HFFc6 (cell line): ENCODE measurements around the gene GPAT2. TPM values are rescaled to one million over a fixed set of nuclear protein-coding genes. Genes with fewer than 3 reads are reported as not detected.
"Not testable (repeated sequence)": the region's sequence is repeated elsewhere in the genome, so short reads cannot be mapped to it uniquely, and the experiment has no call there.

Experiments
- DNase-seq: peaks from one replicate; pipeline ENCODE4 v3.0.0-alpha.2; 2018
- H3K27ac Mint-ChIP-seq: 2 replicates; pipeline ENCODE4 v1.8.0; 2020; ENCODE audit warnings: mild to moderate bottlenecking, mixed read lengths
- H3K27me3 Mint-ChIP-seq: 2 replicates; pipeline ENCODE4 v1.8.0; 2021; ENCODE audit warnings: mild to moderate bottlenecking, moderate library complexity, mixed read lengths; ENCODE audit not compliant: insufficient read depth
- H3K36me3 Mint-ChIP-seq: 2 replicates; pipeline ENCODE4 v1.8.0; 2021; ENCODE audit warnings: low read depth, mixed read lengths
- H3K4me1 Mint-ChIP-seq: 2 replicates; pipeline ENCODE4 v1.8.0; 2020; ENCODE audit warnings: low read depth, mixed read lengths
- H3K4me3 Mint-ChIP-seq: 2 replicates; pipeline ENCODE4 v1.8.0; 2020; ENCODE audit warnings: mild to moderate bottlenecking, moderate library complexity, mixed read lengths
- H3K9me3 Mint-ChIP-seq: 2 replicates; pipeline ENCODE4 v1.8.0; 2020; ENCODE audit warnings: mild to moderate bottlenecking, mixed read lengths
- total RNA-seq, 6 experiments: library from RNA; stranded (reverse); fragmentation: NEBNext Ultra II Directional; extraction: Animal tissue kit (Norgen Biotek cat#: 25700); gene quantifications; 2 replicates in 1 of 6; 3 replicates in 5 of 6; pipeline ENCODE4 v1.2.3, GENCODE V29; 2021
- TF ChIP-seq, protein P1 (sequence below): fragments of 200-600 bp; sonication (generic); IDR thresholded peaks from 2 replicates; pipeline ENCODE4 v1.5.0; 2021; ENCODE audit warnings: antibody characterized with exemption, mild to moderate bottlenecking

The GPAT2 gene
- total RNA-seq, 6 experiments from 2014 or later: 3.1 to 44.6 (median 37.8) TPM

GRCh38 chr2:96012792-96013264 is 21.9 kb downstream of the GPAT2 start:
- not testable (repeated sequence) for H3K4me1 Mint-ChIP-seq, DNase-seq, H3K27me3 Mint-ChIP-seq, H3K27ac Mint-ChIP-seq, H3K9me3 Mint-ChIP-seq, H3K36me3 Mint-ChIP-seq, H3K4me3 Mint-ChIP-seq
- TF ChIP-seq, protein P1, sequence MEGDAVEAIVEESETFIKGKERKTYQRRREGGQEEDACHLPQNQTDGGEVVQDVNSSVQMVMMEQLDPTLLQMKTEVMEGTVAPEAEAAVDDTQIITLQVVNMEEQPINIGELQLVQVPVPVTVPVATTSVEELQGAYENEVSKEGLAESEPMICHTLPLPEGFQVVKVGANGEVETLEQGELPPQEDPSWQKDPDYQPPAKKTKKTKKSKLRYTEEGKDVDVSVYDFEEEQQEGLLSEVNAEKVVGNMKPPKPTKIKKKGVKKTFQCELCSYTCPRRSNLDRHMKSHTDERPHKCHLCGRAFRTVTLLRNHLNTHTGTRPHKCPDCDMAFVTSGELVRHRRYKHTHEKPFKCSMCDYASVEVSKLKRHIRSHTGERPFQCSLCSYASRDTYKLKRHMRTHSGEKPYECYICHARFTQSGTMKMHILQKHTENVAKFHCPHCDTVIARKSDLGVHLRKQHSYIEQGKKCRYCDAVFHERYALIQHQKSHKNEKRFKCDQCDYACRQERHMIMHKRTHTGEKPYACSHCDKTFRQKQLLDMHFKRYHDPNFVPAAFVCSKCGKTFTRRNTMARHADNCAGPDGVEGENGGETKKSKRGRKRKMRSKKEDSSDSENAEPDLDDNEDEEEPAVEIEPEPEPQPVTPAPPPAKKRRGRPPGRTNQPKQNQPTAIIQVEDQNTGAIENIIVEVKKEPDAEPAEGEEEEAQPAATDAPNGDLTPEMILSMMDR: peak; percentile 34

DNA sequence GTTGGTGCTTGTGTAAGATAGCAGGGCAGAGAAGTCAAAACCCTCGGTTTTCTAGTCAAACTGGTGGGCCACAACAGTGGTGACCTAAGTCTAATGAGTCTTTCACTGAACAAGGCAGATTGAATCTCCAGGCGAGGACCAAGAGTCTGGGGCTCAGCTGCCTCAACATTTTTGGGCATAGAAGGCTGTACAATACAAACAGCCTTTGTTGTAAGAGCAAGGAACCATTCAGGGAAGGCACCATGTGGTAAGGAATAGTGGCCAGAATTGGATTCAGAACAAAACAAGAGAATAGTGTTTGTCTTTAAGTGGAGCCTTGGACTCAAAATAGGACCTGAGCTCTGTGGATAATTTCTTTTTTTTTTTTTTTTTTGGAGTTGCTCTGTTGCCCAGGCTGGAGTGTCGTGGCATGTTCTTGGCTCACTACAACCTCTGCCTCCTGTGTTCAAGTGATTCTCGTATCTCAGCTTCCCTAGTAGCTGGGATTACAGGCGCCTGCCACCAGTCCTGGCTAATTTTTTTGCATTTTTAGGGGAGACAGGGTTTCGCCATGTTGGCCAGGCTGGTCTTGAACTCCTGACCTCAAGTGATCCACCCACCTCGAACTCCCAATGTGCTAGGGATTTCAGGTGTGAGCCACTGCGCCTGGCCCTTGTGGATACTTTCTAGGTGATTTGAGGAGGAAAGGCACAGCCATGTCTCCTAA is 22.5 kb downstream of the GPAT2 start:
- H3K27ac Mint-ChIP-seq: not testable (repeated sequence)

GRCh38 chr2:96011129-96011455 is 23.6 kb downstream of the GPAT2 start:
- H3K36me3 Mint-ChIP-seq, H3K27ac Mint-ChIP-seq, H3K4me1 Mint-ChIP-seq, H3K9me3 Mint-ChIP-seq, DNase-seq: not testable (repeated sequence)
- Mint-ChIP-seq H3K4me3 (0 out of 2 replicates have a peak overlapping the region, but pooled peaks have one; percentile 28), H3K27me3 (peaks cover 16% of the 10 kb centered on the region)

More for the DNA sequence above, 22.5 kb downstream of the GPAT2 start:
- not testable (repeated sequence) for H3K36me3 Mint-ChIP-seq, DNase-seq, H3K4me3 Mint-ChIP-seq, H3K27me3 Mint-ChIP-seq, H3K4me1 Mint-ChIP-seq, H3K9me3 Mint-ChIP-seq

DNA sequence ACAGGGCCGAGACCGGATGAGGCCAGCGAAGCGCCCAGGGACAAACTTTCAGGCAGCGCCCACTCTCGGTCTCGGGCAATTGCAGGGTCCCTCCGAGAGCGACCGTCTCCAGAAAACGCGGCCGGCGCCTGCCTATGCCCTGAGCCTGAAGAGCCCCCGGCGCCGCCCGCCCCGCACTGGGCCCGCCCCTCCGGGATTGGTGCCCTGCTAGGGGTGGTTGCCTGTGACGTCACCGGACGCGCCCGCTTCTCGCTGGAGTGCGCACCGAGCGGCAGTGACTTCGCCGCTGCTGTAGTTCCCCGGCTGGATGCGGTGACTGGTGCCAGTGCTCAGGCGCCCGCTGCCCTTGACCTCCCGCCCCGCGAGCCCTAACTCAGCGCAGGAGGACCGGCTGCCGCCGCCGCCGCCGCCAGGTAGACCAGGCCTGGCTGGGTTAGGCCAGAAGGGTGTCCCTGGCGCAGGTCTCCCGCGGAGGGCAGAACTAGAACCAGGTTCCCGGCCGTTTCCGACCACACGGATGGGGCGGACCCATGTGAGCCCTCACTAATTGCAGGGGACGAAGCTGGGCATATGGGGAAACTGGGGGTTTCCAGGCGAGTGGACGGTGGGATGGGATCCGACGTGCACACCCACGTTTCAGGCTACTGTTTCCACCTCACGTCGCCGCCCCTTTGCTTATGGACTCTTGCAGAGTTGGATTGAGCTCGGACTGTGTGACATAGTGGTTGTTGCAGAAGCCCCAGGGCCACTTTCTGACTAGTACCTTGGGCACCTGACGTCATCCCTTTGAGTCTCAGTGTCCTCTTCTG is 24.2 kb downstream of the GPAT2 start:
- H3K4me1 Mint-ChIP-seq, H3K36me3 Mint-ChIP-seq, H3K9me3 Mint-ChIP-seq: not testable (repeated sequence)
- Mint-ChIP-seq H3K27ac (peak overlapping the region; percentile 61; the same call in 1 of the 2 replicates), H3K4me3 (peak overlapping the region; percentile 85), H3K27me3 (peaks cover 20% of the 10 kb centered on the region)
- DNase-seq: peak; percentile 67

DNA sequence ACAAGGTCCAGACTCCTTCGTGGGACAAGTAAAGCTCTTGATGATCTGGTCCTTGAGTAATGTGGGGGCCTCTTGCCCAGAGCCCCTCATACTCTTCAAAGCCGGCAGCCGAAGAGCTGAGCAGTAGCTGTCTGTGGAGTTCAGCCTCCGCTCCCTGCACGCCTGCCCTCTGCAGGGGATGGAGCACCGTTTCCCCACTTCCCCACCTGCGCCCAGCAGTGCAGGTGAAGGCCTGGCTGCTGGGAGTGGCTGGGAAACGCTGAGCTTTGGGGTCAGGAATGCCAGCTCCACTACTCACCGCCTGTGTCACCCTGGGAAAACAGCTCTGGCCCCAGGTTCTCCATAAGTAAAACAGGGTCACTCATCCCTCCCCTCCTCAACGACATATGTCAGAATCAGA is 24.9 kb downstream of the GPAT2 start:
- Mint-ChIP-seq H3K27me3 (peaks cover 20% of the 10 kb centered on the region), H3K4me3 (peak overlapping the region; percentile 85), H3K27ac (peak overlapping the region; percentile 61; the same call in 1 of the 2 replicates)
- DNase-seq, H3K4me1 Mint-ChIP-seq, H3K9me3 Mint-ChIP-seq, H3K36me3 Mint-ChIP-seq: not testable (repeated sequence)

DNA sequence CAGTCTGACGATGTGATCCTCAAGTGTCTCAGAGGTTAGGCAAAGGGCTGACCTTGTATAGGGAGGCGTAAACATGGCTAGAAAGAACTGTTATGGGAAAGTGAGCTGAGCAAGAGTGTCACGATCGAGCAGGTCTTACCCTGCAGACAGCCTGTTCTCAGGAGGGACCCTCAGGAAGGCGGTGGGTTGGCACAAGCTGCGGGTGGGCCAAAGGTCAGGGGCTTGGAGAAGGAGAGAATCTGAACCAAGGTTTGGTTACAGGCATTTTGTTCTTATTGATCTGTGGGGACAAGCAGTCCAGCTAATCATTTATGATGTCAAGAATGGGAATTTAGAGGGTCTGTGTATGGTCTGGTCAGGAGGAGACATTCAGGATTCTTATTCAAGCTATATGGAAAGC is 26.7 kb downstream of the GPAT2 start:
- not testable (repeated sequence) for H3K4me1 Mint-ChIP-seq, H3K9me3 Mint-ChIP-seq, H3K27ac Mint-ChIP-seq, H3K36me3 Mint-ChIP-seq, H3K4me3 Mint-ChIP-seq, DNase-seq
- H3K27me3 Mint-ChIP-seq: peaks cover 23% of the 10 kb centered on the region

DNA sequence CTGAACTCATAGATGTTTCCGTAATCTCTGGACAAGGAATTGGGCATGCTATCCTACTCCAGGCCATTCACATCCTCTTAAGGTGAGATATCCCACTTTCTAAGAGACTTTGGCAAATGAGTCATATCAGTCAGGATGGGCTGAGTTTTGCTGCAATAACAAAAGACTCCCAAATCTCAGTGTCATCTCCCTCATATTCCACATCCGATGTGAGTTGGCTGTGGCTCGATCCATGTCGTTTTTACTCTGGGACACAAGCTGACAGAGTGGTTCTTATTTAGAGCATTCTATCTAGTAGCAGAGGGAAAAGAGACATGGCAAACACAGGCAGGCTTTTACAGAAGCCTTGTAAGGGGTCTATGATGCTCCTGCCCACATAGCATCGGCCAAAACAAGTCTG is 28.5 kb downstream of the GPAT2 start:
- peaks cover 25% of the 10 kb centered on the region for H3K27me3 Mint-ChIP-seq

DNA sequence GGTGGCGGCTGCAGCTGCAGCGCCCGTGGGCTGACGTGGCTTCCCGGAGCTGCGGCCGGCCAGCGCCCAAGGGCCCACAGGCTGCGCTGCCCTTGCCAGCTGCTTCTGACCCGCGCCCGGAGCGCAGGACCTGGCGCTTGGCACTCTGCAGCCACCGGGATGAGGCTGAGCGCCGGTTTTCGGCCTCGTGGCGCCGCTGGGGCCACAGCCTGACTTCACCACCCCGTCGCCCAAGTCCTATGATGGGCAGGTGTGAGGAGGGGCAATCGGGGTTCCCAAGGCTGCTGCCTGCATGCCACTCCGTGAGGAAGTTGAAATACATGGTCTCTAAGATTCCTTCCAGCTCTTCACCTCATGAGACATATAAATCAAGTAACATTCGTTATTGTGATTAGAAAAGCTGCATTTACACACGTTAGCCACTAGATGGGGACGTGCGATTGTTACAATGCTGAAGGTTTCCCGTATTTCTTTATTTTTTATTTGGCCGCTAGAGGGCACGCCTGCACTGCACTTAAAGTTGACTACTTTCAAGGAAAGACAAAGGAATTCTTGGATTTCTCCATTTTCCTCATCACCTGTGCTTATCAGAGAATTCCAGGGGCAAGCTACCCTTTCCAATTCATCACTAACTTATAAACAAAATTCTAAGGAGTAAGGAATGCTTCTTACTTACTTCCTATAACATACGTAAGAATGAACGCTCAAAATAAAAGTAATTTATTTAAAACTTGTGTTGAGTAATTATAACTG is 42.0 kb downstream of the GPAT2 start:
- peak overlapping the region; percentile 92 for H3K27ac Mint-ChIP-seq
- TF ChIP-seq, protein P1: peak; percentile 95
- peaks cover 10% of the 10 kb centered on the region for H3K27me3 Mint-ChIP-seq
- not testable (repeated sequence) for H3K9me3 Mint-ChIP-seq, H3K4me1 Mint-ChIP-seq, H3K36me3 Mint-ChIP-seq
- peak overlapping the region; percentile 91 for H3K4me3 Mint-ChIP-seq
- DNase-seq: peak; percentile 65

More for the DNA sequence above, 28.5 kb downstream of the GPAT2 start:
- not testable (repeated sequence) for H3K4me1 Mint-ChIP-seq, H3K4me3 Mint-ChIP-seq, H3K36me3 Mint-ChIP-seq, H3K9me3 Mint-ChIP-seq, H3K27ac Mint-ChIP-seq, DNase-seq

GRCh38 chr2:95992102-95992501 is 42.6 kb downstream of the GPAT2 start:
- not testable (repeated sequence) for H3K27ac Mint-ChIP-seq

DNA sequence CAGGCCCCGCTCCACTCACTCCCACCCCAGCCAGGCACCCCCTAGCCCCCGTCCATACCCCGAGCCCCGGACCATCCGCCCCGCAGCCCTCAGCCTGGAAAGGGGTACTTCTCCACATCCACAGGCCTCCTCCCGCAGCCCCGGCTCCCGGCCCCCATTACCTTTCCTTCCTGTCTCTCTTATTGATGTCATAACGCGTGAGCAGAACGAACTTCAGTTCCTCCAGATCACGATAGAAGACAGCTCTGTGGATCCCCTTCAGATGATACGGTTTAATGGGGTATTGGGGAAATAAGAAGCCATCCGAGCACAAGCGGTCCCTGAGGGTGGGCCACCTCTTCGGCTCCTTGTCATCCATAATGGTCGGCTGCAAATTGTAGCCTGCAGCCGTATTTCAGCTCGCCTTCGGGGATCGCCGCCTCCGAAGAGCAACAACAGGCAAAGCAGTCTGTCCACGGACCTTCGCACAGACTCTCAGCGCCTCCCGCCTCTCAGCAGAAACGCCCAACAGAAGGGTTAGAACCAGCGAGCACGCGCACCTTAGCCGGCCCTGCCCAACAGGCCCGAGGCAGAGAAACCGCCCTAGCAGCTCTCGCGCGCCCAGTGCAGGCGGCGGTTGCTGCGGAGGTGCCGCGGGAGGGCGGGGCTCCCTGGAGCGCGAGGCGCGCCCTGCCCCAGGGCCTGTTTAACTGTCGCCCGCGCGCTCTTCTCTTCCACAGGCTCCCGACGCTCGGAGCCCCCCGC is 43.2 kb downstream of the GPAT2 start, which contains the start of gene ANKRD36C:
TSS of gene ANKRD36C (minus strand) at position 474 of the 744 bp plus-strand sequence. CDS start at position 358, 116 bp downstream.
- not testable (repeated sequence) for H3K36me3 Mint-ChIP-seq, H3K27me3 Mint-ChIP-seq, H3K9me3 Mint-ChIP-seq, H3K4me1 Mint-ChIP-seq
- peak; percentile 49 for DNase-seq
- Mint-ChIP-seq H3K4me3 (peak within 1 kb of the TSS; percentile 99), H3K27ac (peak within 1 kb of the TSS; percentile 93)

More at GRCh38 chr2:95992102-95992501, 42.6 kb downstream of the GPAT2 start:
- not testable (repeated sequence) for H3K4me1 Mint-ChIP-seq, H3K36me3 Mint-ChIP-seq, H3K27me3 Mint-ChIP-seq, H3K9me3 Mint-ChIP-seq, DNase-seq
- peak overlapping the region; percentile 83 for H3K4me3 Mint-ChIP-seq

- H3K4me3 Mint-ChIP-seq: peak overlapping the region; percentile 70
- H3K9me3 Mint-ChIP-seq, H3K4me1 Mint-ChIP-seq, DNase-seq, H3K27ac Mint-ChIP-seq, H3K27me3 Mint-ChIP-seq, H3K36me3 Mint-ChIP-seq: not testable (repeated sequence)
These were observed 43.8 kb downstream of the GPAT2 start for GRCh38 chr2:95990884-95991283.
